SK-N-SH (cell line): ENCODE data around the gene ADGRL3. TPM values are rescaled to one million over a fixed set of nuclear protein-coding genes. Genes with fewer than 3 reads are reported as not detected.

Experiments used
- CTCF ChIA-PET: fragments of 300-600, 350-600 bp; formaldehyde crosslinking; extraction: SDS; loops from one replicate; lab custom pipeline; 2021; lab: Yijun Ruan, JAX
- POLR2A ChIA-PET: fragments of 350-600 bp; sonication (Branson Sonifier 250); formaldehyde crosslinking; extraction: SDS; loops from one replicate; lab custom pipeline; 2020; ENCODE audit warnings: antibody characterized with exemption, inconsistent platforms; lab: Yijun Ruan, JAX
- DNase-seq: peaks from one replicate; pipeline ENCODE4 v3.0.0; 2012
- H2AFZ ChIP-seq: fragments of 200-600 bp; sonication (generic); 2 replicates; pipeline ENCODE4 v1.8.1; 2016; ENCODE audit warnings: antibody characterized with exemption, mild to moderate bottlenecking, low read depth
- H3F3A ChIP-seq: fragments of 200-600 bp; sonication (generic); replicated peaks from 2 replicates; pipeline ENCODE3; 2016; ENCODE audit warnings: antibody characterized with exemption, mild to moderate bottlenecking; ENCODE audit not compliant: insufficient read depth
- H3K27ac ChIP-seq, 2 experiments: fragments of 200-500 bp in 1 of 2; fragments of 200-600 bp in 1 of 2; sonication (Bioruptor generic) in 1 of 2; sonication (generic), shearing (Covaris generic) in 1 of 2; 2 replicates each; pipeline versions ENCODE4 v1.5.1 to v1.6.1; 2014 to 2016; ENCODE audit warnings: low read depth in 2 of 2, inconsistent platforms in 1 of 2, low read length in 1 of 2, mild to moderate bottlenecking in 1 of 2, mixed read lengths in 1 of 2
- H3K27me3 ChIP-seq: fragments of 200-600 bp; sonication (generic), shearing (Covaris generic); 2 replicates; pipeline ENCODE4 v1.6.1; 2016; ENCODE audit warnings: mixed run types; ENCODE audit not compliant: insufficient read depth
- H3K36me3 ChIP-seq, 2 experiments: fragments of 200-500 bp in 1 of 2; fragments of 200-600 bp in 1 of 2; sonication (Bioruptor generic) in 1 of 2; sonication (generic) in 1 of 2; replicated peaks in 1 of 2; 2 replicates each; pipeline versions ENCODE3 to v1.5.1; 2014 to 2016; ENCODE audit warnings: low read length in 1 of 2, mild to moderate bottlenecking in 1 of 2; ENCODE audit not compliant: insufficient read depth in 2 of 2, control insufficient read depth in 1 of 2
- H3K4me1 ChIP-seq, 2 experiments: fragments of 200-500 bp in 1 of 2; fragments of 200-600 bp in 1 of 2; sonication (Bioruptor generic) in 1 of 2; sonication (generic), shearing (Covaris generic) in 1 of 2; 2 replicates each; pipeline versions ENCODE4 v1.5.1 to v1.6.1; 2014 to 2016; ENCODE audit warnings: low read depth in 1 of 2, low read length in 1 of 2, mixed run types in 1 of 2; ENCODE audit not compliant: insufficient read depth in 2 of 2, control insufficient read depth in 1 of 2
- H3K4me2 ChIP-seq: fragments of 200-600 bp; sonication (generic), shearing (Covaris generic); 2 replicates; pipeline ENCODE4 v1.6.1; 2017; ENCODE audit warnings: mixed run types
- H3K4me3 ChIP-seq, 2 experiments: fragments of 200-500 bp in 1 of 2; fragments of 200-600 bp in 1 of 2; sonication (Bioruptor generic) in 1 of 2; sonication (generic), shearing (Covaris generic) in 1 of 2; 2 replicates each; pipeline versions ENCODE4 v1.5.1 to v1.8.1; 2014 to 2016; ENCODE audit warnings: low read depth in 2 of 2, inconsistent platforms in 1 of 2, low read length in 1 of 2, mild to moderate bottlenecking in 1 of 2, mixed read lengths in 1 of 2, moderate library complexity in 1 of 2
- H3K79me2 ChIP-seq: fragments of 200-600 bp; sonication (generic); 2 replicates; pipeline ENCODE4 v1.8.1; 2017; ENCODE audit warnings: mild to moderate bottlenecking; ENCODE audit not compliant: insufficient read depth
- H3K9ac ChIP-seq: fragments of 200-600 bp; sonication (generic); 2 replicates; pipeline ENCODE4 v1.6.1; 2017; ENCODE audit warnings: mixed run types
- H3K9me2 ChIP-seq: fragments of 200-600 bp; sonication (generic); 2 replicates; pipeline ENCODE4 v1.6.1; 2017; ENCODE audit warnings: mixed run types
- H3K9me3 ChIP-seq: fragments of 200-600 bp; sonication (generic); 2 replicates; pipeline ENCODE4 v1.6.1; 2017; ENCODE audit warnings: mixed run types, mild to moderate bottlenecking, moderate library complexity
- H4K20me1 ChIP-seq: fragments of 200-600 bp; sonication (generic); 2 replicates; pipeline ENCODE4 v1.6.1; 2017; ENCODE audit warnings: mild to moderate bottlenecking, mixed run types; ENCODE audit not compliant: insufficient read depth
- ELF1 ChIP-seq: IDR thresholded peaks from 2 replicates; pipeline ENCODE4 v1.4.0; 2012
- EP300 ChIP-seq, 2 experiments: IDR thresholded peaks; 2 replicates each; pipeline versions ENCODE4 v1.4.0 to v1.6.1; 2012; ENCODE audit warnings: borderline replicate concordance in 1 of 2, low read depth in 1 of 2, low read length in 1 of 2
- EZH2phosphoT487 ChIP-seq: fragments of 200-600 bp; sonication (generic); IDR thresholded peaks from 2 replicates; pipeline ENCODE4 v1.6.1; 2017; ENCODE audit warnings: low read depth, mixed run types, mild to moderate bottlenecking, antibody characterized with exemption, moderate library complexity, borderline replicate concordance
- FOSL2 ChIP-seq: IDR thresholded peaks from 2 replicates; pipeline ENCODE4 v1.4.0; 2012; ENCODE audit warnings: low read depth, mild to moderate bottlenecking, moderate library complexity, borderline replicate concordance
- FOXM1 ChIP-seq: IDR thresholded peaks from 2 replicates; pipeline ENCODE4 v1.4.0; 2012; ENCODE audit warnings: low read depth, mild to moderate bottlenecking
- JUND ChIP-seq: IDR thresholded peaks from 2 replicates; pipeline ENCODE4 v1.4.0; 2012
- MEF2A ChIP-seq: IDR thresholded peaks from 2 replicates; pipeline ENCODE4 v1.4.0; 2012; ENCODE audit warnings: low read depth, borderline replicate concordance
- NRF1 ChIP-seq: IDR thresholded peaks from 2 replicates; pipeline ENCODE4 v1.6.1; 2012; ENCODE audit warnings: low read depth, mild to moderate bottlenecking, low read length
- POLR2AphosphoS5 ChIP-seq: IDR thresholded peaks from 2 replicates; pipeline ENCODE4 v1.6.1; 2012; ENCODE audit warnings: low read depth, low read length
- RAD21 ChIP-seq: IDR thresholded peaks from 2 replicates; pipeline ENCODE4 v1.6.1; 2012; ENCODE audit warnings: mild to moderate bottlenecking, low read length
- RCOR1 ChIP-seq: fragments of 150-350 bp; IDR thresholded peaks from 2 replicates; pipeline ENCODE4 v1.6.1; 2017; ENCODE audit warnings: antibody characterized with exemption, low read length
- RXRA ChIP-seq: IDR thresholded peaks from 2 replicates; pipeline ENCODE4 v1.4.0; 2012; ENCODE audit warnings: low read depth, mild to moderate bottlenecking, borderline replicate concordance
- SMC3 ChIP-seq: IDR thresholded peaks from 2 replicates; pipeline ENCODE4 v1.6.1; 2012; ENCODE audit warnings: low read depth, low read length, improper control_type of control experiment
- TCF12 ChIP-seq: IDR thresholded peaks from 2 replicates; pipeline ENCODE4 v1.4.0; 2012
- TEAD4 ChIP-seq: IDR thresholded peaks from 2 replicates; pipeline ENCODE4 v1.4.0; 2012; ENCODE audit warnings: mild to moderate bottlenecking, borderline replicate concordance; ENCODE audit not compliant: insufficient read depth
- USF1 ChIP-seq: IDR thresholded peaks from 2 replicates; pipeline ENCODE4 v1.4.0; 2012; ENCODE audit warnings: low read depth, borderline replicate concordance
- WGBS: methylation state at CpG from one replicate; pipeline ENCODE4 v1.1.6; 2017; ENCODE audit warnings: low lambda C conversion rate; 5-methylcytosine and 5-hydroxymethylcytosine counted together
- polyA plus RNA-seq, 3 experiments: library from polyadenylated mRNA; depleted of rRNA; stranded (reverse); fragments of >200 nt; gene quantifications; 2 replicates each; pipeline ENCODE4 v1.2.3, GENCODE V29; 2012

The ADGRL3 gene
- polyA plus RNA-seq, 1 of the 3 experiments (the other 2 are of a cell fraction) = 0.03 TPM

GRCh38 chr4:61294936-61295335 lies 94.8 kb downstream of the ADGRL3 start:
- 74% methylated on average over 6 of the region's 6 CpGs for WGBS
- Histone ChIP-seq H2AFZ (no peak overlapping the region), H4K20me1 (no peaks in the 10 kb centered on the region), H3K4me3 (no peak overlapping the region), H3K9me2 (no peaks in the 10 kb centered on the region), H3K9me3 (no peaks in the 10 kb centered on the region), H3F3A (no peaks in the 10 kb centered on the region), H3K4me2 (no peak overlapping the region), H3K4me1 (no peaks in the 10 kb centered on the region), H3K27me3 (no peaks in the 10 kb centered on the region), H3K27ac (no peak overlapping the region), H3K9ac (no peak overlapping the region), H3K36me3 (no peaks in the 10 kb centered on the region), H3K79me2 (no peaks in the 10 kb centered on the region)
- TF ChIP-seq FOSL2 = no peak
- no peak for TF ChIP-seq TEAD4
- no peak for TF ChIP-seq FOXM1
- CTCF ChIA-PET = no interaction called here
- no peak for DNase-seq
- POLR2A ChIA-PET = no interaction called here

- no peak overlapping the region for H2AFZ ChIP-seq
- no peaks in the 10 kb centered on the region for H3K27me3 ChIP-seq
- H3K9me3 ChIP-seq = no peaks in the 10 kb centered on the region
- DNase-seq = no peak
- no peaks in the 10 kb centered on the region for H3K4me1 ChIP-seq
- no peaks in the 10 kb centered on the region for H3K79me2 ChIP-seq
- H3K9me2 ChIP-seq = no peaks in the 10 kb centered on the region
- H3K4me3 ChIP-seq = no peak overlapping the region
- ChIA-PET POLR2A (no interaction called here), CTCF (no interaction called here)
- TF ChIP-seq EP300 (IDR thresholded peaks at IDR 0.05; ENCODE audit: borderline replicate concordance in 1 of 2, low read depth in 1 of 2, low read length in 1 of 2) (no peak), SMC3 (no peak), RCOR1 (no peak), JUND (no peak), MEF2A (no peak), ELF1 (no peak)
- H3K27ac ChIP-seq = no peak overlapping the region
- H3F3A ChIP-seq = no peaks in the 10 kb centered on the region
- no peaks in the 10 kb centered on the region for H3K36me3 ChIP-seq
- 31% methylated on average over 2 of the region's 2 CpGs for WGBS
- no peaks in the 10 kb centered on the region for H4K20me1 ChIP-seq
- H3K4me2 ChIP-seq = no peak overlapping the region
- H3K9ac ChIP-seq = no peak overlapping the region
Measured at GRCh38 chr4:61296144-61296543, 96.0 kb downstream of the ADGRL3 start.

GRCh38 chr4:61298178-61298740 lies 98.1 kb downstream of the ADGRL3 start:
- Histone ChIP-seq H3K9me2 (no peaks in the 10 kb centered on the region), H3K4me2 (no peak overlapping the region), H3K9ac (no peak overlapping the region), H3K27ac (no peak overlapping the region), H4K20me1 (no peaks in the 10 kb centered on the region), H3K4me3 (no peak overlapping the region), H3K79me2 (no peaks in the 10 kb centered on the region), H3K4me1 (no peaks in the 10 kb centered on the region), H3K9me3 (no peaks in the 10 kb centered on the region), H2AFZ (no peak overlapping the region)
- ChIA-PET CTCF (no interaction called here), POLR2A (no interaction called here)
- whole genome bisulfite sequencing = 25% methylated on average over 4 of the region's 4 CpGs
- no peak for TF ChIP-seq RAD21
- TF ChIP-seq EZH2phosphoT487 = no peak
- TF ChIP-seq ELF1 = no peak
- no peak for TF ChIP-seq RXRA
- TF ChIP-seq TCF12 = no peak
- TF ChIP-seq FOSL2 = no peak
- no peak for TF ChIP-seq POLR2AphosphoS5
- TF ChIP-seq RCOR1 = no peak
- TF ChIP-seq USF1 = no peak
- no peak for TF ChIP-seq NRF1
- TF ChIP-seq, all 33 proteins: peak for 0
- no peaks in the 10 kb centered on the region for H3K27me3 ChIP-seq
- H3K36me3 ChIP-seq = no peaks in the 10 kb centered on the region
- H3F3A ChIP-seq = no peaks in the 10 kb centered on the region
- DNase-seq = no peak
